NCI-H2227 (cell line): ENCODE measurements around the gene RNU1-4.
"Not testable (repeated sequence)": the region's sequence is repeated elsewhere in the genome, so short reads cannot be mapped to it uniquely, and the experiment has no call there.

ENCODE experiments used
- DNase-seq: peaks from one replicate; lab custom pipeline; 2025; ENCODE audit not compliant: unreplicated experiment; lab: John Stamatoyannopoulos, UW

The RNU1-4 gene

DNA sequence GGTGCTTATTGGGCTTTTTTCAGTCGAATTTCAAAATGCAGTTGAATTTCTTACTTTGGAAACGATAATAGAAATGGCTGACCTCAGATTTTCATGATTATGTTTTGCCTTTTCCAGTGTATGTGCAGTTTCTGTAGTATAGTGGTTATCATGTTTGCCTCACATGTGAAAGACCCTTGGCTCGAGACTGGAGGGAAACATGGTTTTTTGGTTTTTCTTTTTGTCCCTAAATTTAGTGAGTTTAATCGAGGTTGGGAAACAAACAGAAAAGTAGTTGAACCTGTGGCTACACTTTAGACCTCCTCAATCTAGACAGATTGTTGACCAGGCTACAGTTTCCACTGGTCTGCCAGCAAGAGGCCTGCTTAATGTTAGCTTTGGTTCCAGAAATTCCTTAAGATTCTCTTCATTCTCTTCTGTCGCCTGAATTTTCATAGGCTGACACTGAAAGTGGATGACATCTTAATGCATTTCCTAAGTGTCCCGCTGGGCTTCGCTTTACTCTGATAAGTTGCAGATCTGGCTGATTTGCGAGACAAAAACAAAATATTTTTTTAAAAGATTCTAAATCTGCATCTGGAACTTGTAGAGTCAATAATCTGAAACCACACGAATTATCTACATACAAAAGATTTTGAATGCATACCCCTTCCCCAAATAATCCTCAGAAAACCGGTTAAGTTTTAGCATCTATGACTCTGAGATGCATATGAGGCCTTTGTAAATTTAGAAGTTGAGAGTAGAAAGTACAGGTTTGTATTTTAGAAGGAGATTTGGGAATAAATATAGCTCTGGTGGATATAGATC lies 14.7 kb upstream of the RNU1-4 start:
- DNase-seq, result not testable (repeated sequence)

DNA sequence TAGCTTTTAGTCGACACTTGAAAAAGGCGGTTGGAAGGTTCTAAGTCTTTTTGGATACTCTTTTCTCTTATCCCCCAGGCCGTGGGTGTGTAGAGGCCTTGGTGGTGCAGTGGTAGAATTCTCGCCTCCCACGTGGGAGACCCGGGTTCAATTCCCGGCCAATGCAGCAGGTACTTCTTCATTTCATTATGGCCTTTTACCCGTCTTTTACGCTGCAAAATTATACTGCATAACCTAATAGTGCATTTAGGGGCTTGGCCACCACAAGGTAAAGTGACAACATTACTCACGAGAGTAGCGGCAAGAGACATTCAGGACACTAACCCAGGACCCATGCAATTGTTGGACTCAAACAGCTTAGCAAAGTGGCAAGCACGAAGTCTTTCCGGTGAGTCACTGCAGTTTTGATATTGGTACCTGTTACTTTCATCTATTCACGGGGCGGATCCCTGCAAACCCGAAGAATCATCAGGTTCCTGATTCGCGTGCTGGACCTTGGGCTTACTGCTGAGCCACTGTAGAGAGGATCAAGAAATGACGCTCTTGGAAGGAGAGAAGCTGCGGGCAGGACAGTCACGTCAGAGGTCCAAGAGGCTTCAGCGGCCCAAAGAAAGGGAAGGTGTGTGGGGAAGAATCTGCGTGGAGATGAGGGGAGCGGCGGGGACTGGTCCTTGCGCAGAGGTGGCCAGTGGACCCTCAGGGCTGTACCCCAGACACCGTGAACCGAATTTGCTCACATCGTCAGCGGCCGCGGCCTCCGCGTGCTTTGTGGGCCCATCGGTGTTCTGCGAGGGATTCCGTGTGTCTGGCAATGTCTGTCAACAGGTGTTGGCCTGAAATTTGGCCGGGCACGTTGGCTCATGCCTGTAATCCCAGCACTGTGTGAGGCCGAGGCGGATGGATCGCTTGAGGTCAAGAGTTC lies 12.9 kb upstream of the RNU1-4 start:
- no peak for DNase-seq

DNA sequence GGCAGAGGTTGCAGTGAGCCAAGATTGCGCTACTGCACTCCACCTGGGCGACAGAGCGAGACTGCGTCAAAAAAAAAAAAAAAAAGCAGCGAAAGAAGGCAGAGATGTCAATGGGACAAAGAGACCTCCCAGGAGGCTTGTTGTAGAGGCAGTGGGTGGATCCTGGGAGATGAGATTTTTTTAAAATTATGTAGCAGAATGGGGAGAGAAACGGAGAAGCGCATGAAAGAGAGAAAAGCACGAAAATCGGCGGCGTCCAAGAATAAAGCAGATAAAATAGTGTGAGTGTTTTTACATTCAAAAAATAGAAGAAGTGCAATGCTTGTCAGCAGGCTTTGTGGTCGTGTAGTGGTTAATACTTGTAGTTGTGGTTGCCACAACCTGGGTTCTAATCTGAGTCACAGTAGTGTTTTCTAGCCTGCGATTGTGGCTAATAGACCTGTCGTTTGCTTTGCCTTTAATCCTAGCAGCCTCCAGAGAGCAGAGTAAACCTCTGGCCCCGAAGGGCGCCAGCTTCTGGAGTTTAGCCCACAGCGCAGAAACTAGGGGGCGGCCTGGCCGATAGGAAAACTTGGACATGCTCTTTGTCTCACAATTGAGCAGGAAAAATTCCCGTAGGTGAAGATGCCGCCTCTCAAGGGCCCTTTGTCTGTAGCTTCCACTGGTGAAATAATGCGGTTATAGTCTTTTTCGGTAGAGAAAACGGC lies 11.9 kb upstream of the RNU1-4 start:
- not testable (repeated sequence) for DNase-seq

DNA sequence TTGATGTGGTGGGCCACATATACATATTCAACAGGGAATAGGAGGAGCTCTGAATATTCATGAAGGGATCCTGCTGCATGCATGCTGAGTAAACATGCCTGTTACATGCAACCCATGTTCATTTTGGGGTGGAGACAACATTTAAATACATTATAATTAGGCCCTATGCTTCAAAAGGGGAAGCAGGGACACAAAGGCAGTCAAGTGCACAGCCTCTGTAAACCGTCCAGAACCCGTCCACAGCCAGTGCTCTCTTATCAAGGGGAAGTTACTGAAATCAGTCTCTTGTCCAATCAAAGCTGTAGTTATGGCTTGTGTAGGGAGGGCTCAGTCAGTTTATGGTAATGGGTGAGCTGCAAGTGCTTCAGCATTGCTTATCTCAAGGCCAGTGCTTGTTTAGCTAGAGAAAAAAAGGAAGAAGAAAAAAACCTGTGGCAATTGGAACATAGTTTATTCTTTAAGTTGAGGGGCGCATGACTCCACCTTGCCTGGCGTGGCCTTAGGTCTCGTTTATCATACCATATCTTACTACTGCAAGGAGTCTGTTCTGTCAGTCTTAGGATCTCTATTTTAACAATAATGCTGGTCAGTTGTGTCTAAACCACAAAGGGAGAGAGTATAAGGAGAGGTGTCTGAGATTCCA lies 7.9 kb upstream of the RNU1-4 start:
- DNase-seq, result not testable (repeated sequence)

DNA sequence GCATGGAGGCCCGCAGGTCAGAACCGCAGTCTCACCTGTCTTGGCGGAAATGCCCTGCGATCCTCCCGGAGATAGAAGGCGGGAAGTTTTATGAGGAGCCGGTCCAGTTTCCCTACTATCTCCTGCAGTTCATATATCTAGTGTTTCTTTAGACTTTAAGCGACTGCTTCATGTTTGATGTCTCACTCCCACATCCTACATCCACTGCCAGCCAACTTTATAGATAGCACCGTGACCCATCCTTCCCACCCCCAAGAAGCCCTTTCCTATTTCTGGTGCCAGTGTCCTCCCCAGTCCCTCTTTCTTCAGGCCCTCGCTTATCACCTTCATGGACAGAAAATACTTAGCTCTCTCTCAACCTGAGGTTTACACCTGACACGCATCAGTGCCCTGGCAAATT lies 914 bp downstream of the RNU1-4 start:
- DNase-seq, result not testable (repeated sequence)

DNA sequence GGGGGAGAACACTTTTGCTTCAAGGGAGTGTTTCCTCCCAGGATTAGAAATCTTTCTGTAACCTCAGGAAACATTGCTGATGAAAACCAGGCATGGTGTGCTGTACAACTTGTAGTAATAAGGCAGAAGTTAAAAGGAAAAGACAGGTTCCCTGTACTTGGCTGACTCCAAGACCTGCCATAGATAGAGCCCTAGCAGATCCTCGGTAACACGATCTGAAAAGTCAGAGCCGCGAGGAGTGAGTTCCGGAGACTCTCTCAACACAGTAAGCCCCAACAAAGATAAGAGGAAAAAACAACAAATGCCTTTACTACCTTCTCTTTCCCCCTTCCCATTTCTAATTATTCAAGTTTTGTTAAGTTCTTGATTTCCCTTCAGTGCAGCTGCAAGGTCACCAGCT lies 7.3 kb downstream of the RNU1-4 start:
- DNase-seq, result not testable (repeated sequence)

DNA sequence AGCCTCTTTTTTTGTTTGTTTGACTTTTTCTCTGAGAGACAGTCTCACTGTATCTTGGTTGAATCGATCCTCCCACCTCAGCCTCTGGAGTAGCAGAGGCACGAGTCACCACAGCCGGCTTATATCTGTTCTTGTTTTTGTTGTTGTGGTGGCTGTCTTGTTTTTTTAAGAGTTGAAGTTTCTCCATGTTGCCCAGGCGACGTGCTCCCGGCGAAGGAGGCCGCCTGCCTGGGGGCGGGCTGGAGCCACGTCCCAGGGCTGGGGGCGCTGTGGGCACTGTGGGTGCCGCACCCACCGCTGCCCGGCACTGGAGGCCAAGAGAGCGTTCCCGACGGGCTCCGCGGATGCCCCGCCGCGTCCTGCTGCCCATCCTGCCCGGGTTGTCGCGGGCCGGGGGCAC lies 8.4 kb downstream of the RNU1-4 start:
- DNase-seq, result not testable (repeated sequence)

DNA sequence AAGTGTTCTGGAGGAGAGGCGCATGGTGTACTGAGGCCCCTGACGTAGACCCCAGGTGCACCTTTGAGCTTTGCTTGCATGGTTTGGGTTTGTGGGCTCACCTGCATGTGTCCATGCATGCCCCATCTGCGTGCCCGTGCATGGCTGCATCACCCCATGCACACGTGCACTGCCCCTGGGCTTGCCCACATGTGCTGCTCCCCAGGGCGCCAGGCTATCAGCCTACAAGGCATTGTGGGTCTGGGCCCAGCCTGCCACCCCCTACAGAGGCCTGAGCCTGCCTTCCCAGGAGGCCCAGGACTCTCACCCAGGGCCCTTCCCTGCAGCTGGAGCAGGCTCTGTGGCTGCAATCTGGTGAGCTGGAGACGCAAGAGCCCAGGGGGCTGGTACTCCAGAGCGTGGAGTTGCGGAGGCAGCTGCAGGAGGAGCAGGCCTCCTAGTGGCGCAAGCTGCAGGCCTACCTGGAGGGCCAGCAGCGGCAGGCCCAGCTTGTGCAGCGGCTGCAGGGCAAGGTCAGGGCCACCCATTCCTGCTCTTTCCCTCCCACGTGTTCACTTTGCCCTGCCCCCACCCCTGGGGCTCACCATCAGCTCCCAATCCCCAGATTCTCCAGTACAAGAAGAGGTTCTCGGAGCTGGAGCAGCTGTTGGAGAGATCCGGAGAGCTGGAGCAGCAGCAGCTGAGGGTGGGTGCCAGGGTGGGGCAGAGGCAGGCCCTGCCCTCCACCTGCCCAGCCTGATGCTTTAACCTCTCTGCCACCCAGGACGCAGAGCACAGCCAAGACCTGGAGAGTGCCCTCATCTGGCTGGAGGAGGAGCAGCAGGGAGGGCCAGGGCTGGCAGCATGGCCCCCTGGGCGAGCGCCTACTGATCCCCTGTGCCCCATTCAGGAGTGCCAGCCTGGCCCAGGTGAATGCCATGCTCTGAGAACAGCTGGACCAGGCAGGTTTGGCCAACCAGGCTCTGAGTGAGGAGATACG lies 9.9 kb downstream of the RNU1-4 start:
- not testable (repeated sequence) for DNase-seq

DNA sequence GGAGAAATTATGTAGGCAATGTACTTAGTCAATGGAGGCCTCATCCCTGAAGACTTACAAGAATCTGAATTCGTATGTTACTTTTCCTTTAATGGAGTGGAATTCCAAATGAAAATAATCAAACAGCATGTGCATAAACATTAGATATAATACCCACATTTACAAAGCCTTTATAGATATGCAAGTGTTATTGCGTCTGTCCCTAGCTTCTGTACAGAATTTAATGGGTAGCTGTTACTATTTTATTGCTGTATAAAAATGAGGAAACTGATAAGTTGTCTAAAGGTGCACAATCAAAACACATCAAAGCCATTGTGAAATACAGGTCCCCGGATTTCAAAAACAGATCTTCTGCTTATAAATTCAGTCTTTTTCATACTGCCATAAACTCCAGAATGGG lies 12.5 kb downstream of the RNU1-4 start:
- DNase-seq, result not testable (repeated sequence)

DNA sequence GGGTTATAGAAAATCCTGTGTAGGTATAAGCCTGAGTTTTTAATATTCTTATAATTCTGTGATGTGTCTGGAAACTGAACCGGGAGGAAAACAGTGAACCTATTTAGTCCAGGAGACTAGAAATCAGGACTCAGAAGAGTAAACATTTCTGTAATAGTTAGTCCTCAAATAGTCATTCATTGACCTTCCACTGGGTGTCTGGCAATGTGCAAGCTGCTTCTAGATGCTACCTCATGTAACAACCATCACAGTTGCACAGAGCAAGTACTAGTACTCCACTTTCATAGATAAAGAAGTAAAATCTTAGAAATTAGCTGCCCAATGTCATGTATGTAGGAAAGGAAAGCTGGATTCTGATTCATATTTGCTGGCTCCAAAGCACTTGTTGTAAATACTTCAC lies 15.1 kb downstream of the RNU1-4 start:
- not testable (repeated sequence) for DNase-seq

DNA sequence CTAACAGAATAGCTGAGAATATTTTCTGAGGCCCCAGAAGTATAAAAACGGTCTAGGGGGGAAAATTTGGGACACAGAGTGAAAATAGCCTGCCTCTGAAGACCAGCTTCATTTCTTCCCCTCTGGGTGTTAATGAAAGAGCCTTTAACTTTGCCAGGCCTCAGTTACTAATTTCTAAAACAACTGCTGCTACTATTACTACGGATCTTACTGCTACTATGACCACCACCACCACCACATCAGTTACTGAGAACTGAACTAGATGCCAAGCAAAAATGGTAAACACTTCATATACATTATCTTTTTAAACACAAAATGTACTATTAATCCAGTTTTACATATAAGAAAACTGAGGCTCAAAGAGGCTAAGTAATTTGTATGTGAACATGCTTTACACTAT lies 15.6 kb downstream of the RNU1-4 start:
- DNase-seq, result not testable (repeated sequence)

DNA sequence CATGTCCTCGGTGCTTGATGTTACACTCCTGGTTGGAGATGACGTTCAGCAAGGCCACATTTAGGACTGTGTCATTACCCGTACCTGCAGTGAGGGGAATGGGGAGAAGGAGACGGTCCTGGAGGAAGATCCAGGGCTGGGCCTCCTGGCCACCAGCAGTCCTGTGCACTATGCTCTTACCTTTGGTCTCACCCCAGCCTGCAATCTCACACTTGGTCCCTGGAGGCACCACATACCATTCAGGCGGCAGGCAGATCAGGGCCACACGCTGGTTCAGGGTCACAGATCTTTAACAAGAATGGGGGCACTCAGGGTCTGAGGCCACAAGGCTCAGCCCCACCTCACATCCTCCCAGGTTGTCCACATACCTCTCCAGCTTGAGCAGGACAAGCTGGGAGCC lies 17.3 kb downstream of the RNU1-4 start:
- not testable (repeated sequence) for DNase-seq

DNA sequence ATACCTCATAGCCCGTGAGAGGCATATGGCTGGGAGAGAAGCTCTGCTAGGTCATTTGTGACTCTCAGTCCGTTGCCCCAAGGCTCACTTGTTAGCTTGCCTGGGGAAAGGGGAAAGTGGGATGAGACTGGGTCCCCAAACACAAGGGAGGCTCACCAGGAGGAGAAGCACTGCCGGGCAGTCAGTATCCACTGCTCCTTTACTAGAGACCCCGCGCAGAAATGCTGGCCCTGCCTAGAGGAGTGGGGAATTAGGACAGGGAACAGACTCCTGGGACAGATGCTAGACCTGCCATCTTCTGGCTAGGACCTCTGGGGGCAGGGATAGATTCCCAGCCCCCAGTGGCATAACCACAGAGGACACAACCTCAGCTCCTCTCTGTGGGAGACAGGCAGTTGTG lies 17.7 kb downstream of the RNU1-4 start:
- not testable (repeated sequence) for DNase-seq

DNA sequence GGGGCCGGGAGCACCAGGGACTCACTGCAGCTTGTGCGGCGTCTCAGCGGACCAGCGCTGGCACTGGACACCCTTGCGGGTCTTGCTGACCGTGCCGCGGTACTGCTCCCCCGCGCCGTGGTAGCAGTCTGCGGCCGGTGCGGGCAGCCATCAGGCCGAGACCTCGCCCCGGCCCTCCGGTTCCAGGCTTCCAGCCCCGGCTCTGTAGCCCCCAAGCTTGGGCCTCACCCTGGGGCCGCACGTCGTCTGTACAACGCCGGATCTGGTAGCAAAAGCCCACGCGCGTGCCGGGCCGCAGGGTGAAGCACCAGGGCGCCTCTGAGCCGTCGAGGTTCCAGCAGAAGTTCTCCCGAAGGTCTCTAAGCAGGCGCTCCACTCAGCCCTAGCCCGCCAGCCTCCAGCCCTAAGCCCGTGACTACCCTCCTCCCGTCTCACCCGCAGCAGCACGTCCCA lies 18.8 kb downstream of the RNU1-4 start:
- not testable (repeated sequence) for DNase-seq

DNA sequence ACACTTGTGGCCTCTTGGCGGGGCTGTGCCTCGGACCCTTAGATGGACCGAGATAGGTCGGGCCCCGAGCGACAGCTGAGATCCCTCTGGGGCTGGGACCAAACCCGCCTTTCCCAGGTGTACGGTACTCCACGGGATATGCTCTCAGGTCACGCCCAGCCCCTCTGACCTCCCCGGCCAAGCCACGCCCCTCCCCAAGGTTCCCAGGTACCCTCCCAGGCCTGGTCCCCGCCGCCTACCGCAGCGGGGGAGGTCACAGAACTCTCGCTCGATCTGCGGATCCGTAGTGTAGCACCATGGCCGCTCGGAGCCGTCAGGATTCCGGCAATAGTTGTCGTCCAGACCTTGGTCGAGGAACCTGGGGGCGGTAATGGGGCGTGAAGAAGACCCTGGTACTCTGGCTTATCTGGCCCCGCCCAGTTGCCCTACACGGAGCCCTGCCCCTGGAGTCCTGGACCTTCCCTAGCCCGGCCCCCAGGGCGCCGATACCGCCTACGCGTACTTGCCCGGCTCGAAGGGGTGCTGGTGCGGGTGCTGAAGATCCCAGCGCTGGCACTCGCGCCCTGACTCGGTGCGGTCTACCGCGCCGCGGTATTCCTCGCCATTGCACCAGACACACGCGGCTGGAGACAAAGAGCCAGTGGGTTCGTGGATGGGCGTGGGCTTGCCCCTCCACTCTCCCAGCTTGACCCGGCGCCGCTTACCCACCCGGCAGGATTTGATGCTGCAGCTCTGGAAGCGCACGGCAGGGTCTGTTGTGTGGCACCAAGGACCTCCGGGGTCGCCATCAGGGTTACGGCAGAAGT lies 19.5 kb downstream of the RNU1-4 start:
- DNase-seq, result not testable (repeated sequence)

DNA sequence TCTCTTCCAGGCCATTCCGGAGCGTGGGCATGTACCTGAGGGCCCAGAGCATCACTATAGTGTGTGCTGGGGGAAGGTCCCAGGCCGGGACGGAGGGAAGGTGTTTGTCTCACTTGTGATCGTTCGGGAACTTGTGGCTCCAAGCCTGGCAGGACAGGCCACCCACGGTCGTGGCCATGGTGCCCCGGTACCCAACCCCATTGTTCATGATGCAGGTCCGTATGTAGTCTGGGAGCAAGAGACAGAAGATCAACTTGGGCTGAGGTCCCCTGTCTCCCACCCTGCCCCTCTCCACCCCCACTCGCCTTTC lies 20.1 kb downstream of the RNU1-4 start:
- DNase-seq, result not testable (repeated sequence)

DNA sequence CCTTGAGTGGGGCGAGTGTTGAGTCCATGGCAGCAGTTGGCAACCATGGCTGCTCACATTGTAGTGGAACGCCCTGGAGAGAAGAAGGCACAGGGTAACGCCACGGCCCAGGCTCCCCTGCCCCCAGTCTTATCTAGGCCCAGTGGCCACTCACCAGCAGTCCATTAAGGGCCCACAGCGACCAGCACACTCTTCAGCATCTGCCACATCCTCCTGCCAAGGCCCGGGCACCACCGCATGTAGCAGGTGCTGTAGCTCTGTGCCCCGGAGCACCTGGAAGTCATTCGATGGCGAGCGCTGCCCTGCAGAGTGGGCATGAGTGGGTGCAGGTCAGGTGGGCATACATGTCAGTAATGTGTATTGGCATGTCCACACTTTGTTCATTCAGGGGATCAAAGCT lies 20.5 kb downstream of the RNU1-4 start:
- not testable (repeated sequence) for DNase-seq

DNA sequence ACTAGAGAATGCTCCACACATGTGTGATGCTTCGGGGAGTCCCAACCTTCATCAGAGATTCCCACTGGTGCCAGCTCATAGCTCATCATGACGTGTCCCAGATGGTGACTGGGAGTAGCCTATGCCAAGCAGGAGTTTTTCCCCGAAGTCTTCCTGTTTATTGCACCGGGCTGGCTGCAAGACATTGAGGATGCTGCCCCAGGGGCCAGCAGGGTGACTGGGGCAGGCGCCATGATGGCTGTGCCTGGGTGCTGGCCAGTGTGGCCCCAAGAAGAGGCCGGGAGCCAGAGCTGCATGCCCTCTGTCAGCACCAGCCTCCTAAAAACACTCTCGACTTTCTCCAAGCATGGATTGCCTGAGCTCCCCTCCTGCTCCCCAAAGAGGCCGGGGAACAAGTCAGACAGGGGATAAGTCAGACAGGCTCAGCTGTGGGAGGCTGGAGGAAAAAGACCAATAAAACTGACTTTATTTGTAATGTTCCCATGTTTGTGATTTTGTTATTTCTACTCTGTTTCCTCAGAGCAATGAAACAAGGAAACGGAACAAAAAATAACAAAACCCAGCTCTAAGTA lies 24.0 kb downstream of the RNU1-4 start:
- not testable (repeated sequence) for DNase-seq
